Eye (tissue), 1 donor: ENCODE results near the gene SMIM35.

Experiments
- DNase-seq: peaks from one replicate; pipeline ENCODE4 v3.0.0-alpha.2; 2015

SMIM35 gene

GRCh38 chr11:118055966-118056365, 30.8 kb downstream of the SMIM35 start:
- DNase-seq, result no peak

GRCh38 chr11:118054712-118055640, 31.8 kb downstream of the SMIM35 start:
- no peak for DNase-seq

- DNase-seq, result no peak
Observed at GRCh38 chr11:118052581-118053206, 34.1 kb downstream of the SMIM35 start.

DNA sequence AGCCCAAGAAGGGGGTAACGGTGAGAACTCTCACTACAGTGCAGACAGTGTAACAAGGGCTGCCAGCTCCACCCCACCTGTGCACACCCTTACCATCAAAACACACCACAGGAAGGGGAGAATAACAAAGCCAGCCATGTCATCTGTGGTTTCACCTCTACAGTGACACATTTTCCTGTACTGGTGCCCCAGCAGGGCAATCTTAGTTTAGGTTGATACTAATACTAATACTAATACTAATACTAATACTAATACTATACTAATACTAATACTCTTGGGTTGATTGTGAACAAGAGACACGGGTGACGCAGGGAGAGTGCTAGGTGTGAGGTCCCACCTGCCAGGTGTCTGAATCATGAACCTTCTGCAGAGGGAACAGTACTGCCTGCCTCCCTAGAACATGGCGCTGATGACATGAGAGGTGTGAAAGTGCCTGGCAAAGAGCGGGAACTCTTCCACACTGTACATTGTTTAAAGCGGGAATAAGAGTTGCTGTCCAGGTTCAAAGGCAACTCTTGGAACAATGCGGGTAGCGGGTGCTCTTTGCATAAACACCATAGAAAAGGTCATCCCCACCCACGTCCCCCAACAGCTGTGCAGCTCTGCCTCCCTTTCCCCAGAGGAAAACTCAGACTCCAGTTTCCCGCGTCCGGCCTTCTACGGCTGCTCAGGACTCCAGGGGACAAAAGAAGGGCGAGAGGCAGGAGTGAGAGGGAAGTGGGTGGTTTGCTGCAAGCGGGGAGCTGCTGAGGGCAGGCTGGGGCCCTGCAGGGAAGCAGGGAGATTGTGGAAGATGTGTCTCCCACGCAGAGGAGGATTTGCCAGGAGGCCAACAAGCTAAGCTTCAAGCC, 34.9 kb downstream of the SMIM35 start:
- no peak for DNase-seq

- no peak for DNase-seq
Observed at GRCh38 chr11:118051136-118051610, 35.6 kb downstream of the SMIM35 start.

DNA sequence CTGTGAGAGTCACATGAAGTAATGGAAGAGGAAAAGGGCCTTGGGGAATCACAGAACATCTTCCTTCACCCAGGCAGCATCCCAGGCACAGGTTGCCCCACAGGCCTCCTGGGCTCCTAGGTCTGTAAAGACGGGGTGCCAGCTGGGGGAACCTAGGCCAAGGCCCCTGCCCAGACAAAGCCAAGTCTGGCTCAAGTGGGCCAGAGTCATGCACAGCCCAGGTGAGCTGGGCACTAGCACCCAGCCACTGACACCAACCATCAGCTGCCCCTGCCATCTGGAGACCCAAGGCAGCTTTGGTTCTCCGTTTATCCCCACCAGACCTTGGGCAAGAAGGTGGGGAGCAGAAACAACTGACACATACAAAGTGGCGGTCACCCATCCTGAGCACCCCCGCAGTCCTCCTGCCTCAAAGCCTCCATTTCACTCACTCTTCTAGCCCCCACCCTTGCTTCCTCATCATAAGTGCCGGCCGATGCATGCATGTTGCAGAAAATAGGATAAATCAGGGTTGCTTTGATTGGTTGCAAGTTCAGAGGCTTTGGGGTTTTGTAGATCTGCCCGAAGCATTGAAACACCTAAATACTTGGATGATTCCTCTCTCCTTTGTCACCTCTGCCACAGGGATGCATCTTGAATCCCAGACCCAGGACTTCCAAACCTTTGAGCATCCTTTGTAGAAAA, 36.4 kb downstream of the SMIM35 start:
- DNase-seq, result no peak

DNA sequence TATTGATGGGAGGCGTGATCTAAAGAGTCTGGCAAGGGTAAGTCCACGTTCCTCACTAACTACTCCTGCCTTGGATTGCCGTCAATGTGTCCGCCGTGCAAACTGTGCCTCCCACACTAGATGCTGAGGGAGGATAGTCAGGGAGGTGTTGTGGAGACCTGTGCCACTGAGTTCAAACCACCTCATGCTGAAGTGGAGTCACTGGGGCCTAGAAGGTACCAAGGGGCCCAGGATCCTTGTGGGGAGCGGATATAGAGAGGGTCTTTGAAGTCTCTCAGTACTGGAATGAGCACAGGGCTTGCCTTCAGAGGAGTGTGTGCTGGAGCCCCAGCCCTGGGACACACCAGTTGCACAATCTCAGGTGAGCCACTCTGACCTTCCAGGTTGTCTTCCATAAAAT, 37.0 kb downstream of the SMIM35 start:
- DNase-seq, result no peak

- DNase-seq, result no peak
Observed at GRCh38 chr11:118048472-118049370, 38.0 kb downstream of the SMIM35 start.

GRCh38 chr11:118047749-118048148, 39.0 kb downstream of the SMIM35 start:
- DNase-seq, result no peak

- no peak for DNase-seq
Observed at GRCh38 chr11:118046964-118047700, 39.6 kb downstream of the SMIM35 start.

DNA sequence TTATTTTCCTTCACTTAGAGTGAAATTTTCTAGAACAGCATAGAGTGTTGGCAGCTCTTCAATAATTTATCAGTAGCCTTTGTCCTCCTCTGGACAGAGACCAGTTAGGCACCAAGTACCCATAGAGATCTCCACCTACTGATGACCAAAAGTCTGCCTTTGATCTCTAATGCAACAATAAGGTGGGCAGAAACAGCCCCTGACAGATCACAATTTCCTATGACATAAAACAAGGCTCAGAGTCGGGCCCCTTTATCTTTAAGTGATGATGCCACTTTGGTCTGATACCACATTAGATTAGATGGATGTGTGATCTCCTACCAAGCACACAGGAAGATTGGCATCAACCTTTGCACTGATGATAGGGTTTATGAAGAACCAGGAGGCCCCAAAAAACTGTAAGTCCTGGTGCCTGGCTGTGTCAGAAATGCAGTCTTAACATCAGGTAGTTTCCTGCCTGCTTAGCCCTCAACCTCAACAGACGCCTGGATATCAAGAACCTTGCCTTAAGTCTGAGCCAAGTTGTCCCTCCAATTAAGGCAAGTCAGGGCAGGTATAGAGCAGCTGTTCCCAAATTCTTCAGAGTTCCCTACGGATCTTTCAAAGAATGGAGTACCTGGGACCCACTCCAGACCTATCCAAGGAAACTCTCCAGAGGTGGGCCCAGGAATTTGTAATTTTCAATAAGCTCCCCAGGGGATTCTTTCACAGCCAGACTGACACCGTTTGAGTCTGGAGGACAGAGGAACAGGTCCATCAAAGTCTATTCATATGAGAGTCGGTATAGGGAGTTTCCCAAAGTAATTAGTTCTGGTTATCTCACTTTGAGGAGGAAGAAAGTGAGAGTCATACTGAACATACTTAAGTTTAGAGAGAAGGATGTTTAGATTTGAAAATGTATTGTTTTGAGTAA, 40.5 kb downstream of the SMIM35 start:
- DNase-seq, result no peak

DNA sequence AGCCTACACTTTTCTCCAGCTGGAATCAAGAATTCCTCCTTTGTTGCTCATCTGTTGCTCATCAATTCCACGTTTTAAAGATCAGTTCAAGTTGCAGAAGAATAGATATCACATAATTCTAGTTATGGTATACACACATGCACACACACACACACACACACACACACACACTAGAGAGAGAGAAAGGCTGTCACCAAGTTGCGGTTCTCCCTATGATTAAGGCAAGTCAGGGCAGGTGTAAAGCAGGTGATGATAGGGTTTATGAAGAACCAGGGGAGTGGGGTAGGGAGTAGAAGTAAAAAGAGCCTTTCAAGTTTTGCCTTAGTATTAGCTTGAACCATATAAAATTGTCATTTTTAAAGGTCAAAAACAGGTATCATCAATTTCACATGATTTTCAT, 41.6 kb downstream of the SMIM35 start:
- no peak for DNase-seq

DNA sequence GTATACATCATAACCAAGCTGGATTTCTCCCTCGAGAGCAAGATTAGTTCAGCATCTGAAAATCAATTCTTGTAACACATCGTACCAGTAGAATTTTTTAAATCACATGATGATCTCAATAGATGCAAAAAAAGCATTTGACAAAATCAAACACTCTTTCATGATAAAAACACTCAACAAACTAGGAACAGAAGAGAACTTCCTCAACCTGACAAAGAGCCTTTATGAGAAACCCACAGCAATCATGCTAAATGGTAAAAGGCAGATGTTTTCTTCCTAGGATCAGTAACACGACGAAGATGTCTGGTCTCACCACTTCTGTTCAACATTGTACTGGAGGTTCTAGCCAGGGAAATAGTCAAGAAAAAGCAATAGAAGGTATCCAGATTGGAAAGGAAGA, 44.0 kb downstream of the SMIM35 start:
- DNase-seq, result no peak

- DNase-seq, result no peak
Observed at GRCh38 chr11:118042141-118042540, 44.6 kb downstream of the SMIM35 start.

DNA sequence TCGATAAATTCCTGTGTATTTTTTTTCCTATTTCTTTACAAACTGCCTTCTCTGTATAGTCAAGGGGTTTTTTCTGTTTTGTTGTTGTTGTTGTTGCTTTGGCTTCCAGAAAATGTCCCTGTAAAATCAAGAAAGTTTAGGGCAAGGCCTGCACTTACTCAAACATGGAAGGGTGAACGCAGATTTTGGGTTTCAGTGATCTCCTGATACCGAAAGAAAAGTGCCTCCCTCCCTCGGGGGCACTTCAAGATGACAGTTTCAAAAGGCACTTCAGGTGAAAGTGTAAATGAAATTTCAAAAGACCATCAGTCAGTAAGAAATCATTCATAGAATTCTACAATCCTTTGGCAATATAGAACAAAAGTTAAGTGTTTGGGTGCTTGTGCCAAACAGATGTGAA, 53.3 kb downstream of the SMIM35 start:
- DNase-seq, result no peak

- no peak for DNase-seq
Observed at GRCh38 chr11:118028626-118029025, 58.1 kb downstream of the SMIM35 start.

- no peak for DNase-seq
Observed at GRCh38 chr11:118027694-118028093, 59.1 kb downstream of the SMIM35 start.

GRCh38 chr11:118021146-118021545, 65.6 kb downstream of the SMIM35 start:
- no peak for DNase-seq

GRCh38 chr11:118018401-118018800, 68.4 kb downstream of the SMIM35 start:
- DNase-seq, result no peak
